Esophagus mucosa (tissue), 1 donor: Measurements from ENCODE around the gene C8G. TPM values are rescaled to one million over a fixed set of nuclear protein-coding genes. Genes with fewer than 3 reads are reported as not detected.

Experiments
- ATAC-seq: fragments of 200-7000 bp; cut with Tn5 transposase; one replicate; pipeline ENCODE4 v1.9.1; 2020
- total RNA-seq: library from RNA; stranded (reverse); gene quantifications from one replicate; pipeline ENCODE4 v1.2.4, GENCODE V29; 2023
- donor health status: DM: yes; HTN: yes; CAD: no.

The C8G gene
- total RNA-seq, 1 donor from 2014 or later, result not detected

- ATAC-seq, result no peak
These were observed 38.7 kb downstream of the C8G start for GRCh38 chr9:136983656-136984314.

- no peak for ATAC-seq
These were observed 39.5 kb downstream of the C8G start for GRCh38 chr9:136984464-136985026.

GRCh38 chr9:136985027-136985602, 40.1 kb downstream of the C8G start:
- ATAC-seq, result no peak

- no peak for ATAC-seq
These were observed 40.8 kb downstream of the C8G start for GRCh38 chr9:136985853-136986252.

- no peak for ATAC-seq
These were observed 43.8 kb downstream of the C8G start for GRCh38 chr9:136988872-136989271.

- no peak for ATAC-seq
These were observed 45.3 kb downstream of the C8G start for GRCh38 chr9:136990242-136990911.

GRCh38 chr9:136991993-136992818, 47.2 kb downstream of the C8G start, which contains the start of gene PAXX:
Gene PAXX, plus strand, starts transcription at chr9:136992422. Its CDS starts 22 bp downstream, at chr9:136992444.
- peak; percentile 77 for ATAC-seq

GRCh38 chr9:136992819-136993369, 47.9 kb downstream of the C8G start:
- no peak for ATAC-seq

GRCh38 chr9:136994180-136994887, 49.3 kb downstream of the C8G start:
- ATAC-seq, result peak; percentile 14

GRCh38 chr9:136994888-136995230, 49.8 kb downstream of the C8G start:
- no peak for ATAC-seq

- ATAC-seq, result no peak
These were observed 50.3 kb downstream of the C8G start for GRCh38 chr9:136995362-136995761.

- ATAC-seq, result no peak
These were observed 50.8 kb downstream of the C8G start for GRCh38 chr9:136995772-136996311.

Other genes with a start within 250 kb of the C8G start
- gene DIPK1B, start 232.7 kb upstream of the C8G start, total RNA-seq, result 0.76 TPM
- 1.3 TPM for gene LCN10, start 202.3 kb upstream of the C8G start, total RNA-seq
- 3.8 TPM for gene LCN6, start 196.7 kb upstream of the C8G start, total RNA-seq
- not detected for gene LCN8, start 187.0 kb upstream of the C8G start, total RNA-seq
- not detected for gene LCN15, start 180.7 kb upstream of the C8G start, total RNA-seq
- 102 TPM for gene TMEM141, start 153.9 kb upstream of the C8G start, total RNA-seq
- gene CCDC183, start 148.9 kb upstream of the C8G start, total RNA-seq, result not detected
- gene RABL6, start 137.3 kb upstream of the C8G start, total RNA-seq, result 52.6 TPM
- 1.1 TPM for gene AJM1, start 102.8 kb upstream of the C8G start, total RNA-seq
- 74.4 TPM for gene PHPT1, start 95.8 kb upstream of the C8G start, total RNA-seq
- gene MAMDC4, start 92.9 kb upstream of the C8G start, total RNA-seq, result 1.3 TPM
- gene EDF1, start 78.9 kb upstream of the C8G start, total RNA-seq, result 296 TPM
- gene TRAF2, start 58.7 kb upstream of the C8G start, total RNA-seq, result 11.1 TPM
- gene FBXW5, start 505 bp upstream of the C8G start, total RNA-seq, result 71.9 TPM
- 0.80 TPM for gene LCN12, start 7.0 kb downstream of the C8G start, total RNA-seq
- gene PTGDS, start 32.3 kb downstream of the C8G start, total RNA-seq, result 18.4 TPM
- 0.20 TPM for gene LCNL1, start 37.8 kb downstream of the C8G start, total RNA-seq
- gene PAXX, start 47.2 kb downstream of the C8G start, total RNA-seq, result 33.1 TPM
- 154 TPM for gene CLIC3, start 51.3 kb downstream of the C8G start, total RNA-seq
- 2.0 TPM for gene ABCA2, start 83.0 kb downstream of the C8G start, total RNA-seq
- 0.12 TPM for gene FUT7, start 86.8 kb downstream of the C8G start, total RNA-seq
- 26.6 TPM for gene NPDC1, start 100.9 kb downstream of the C8G start, total RNA-seq
- gene ENTPD2, start 108.8 kb downstream of the C8G start, total RNA-seq, result 2.9 TPM
- gene SAPCD2, start 125.3 kb downstream of the C8G start, total RNA-seq, result 13.8 TPM
- 4.9 TPM for gene UAP1L1, start 132.3 kb downstream of the C8G start, total RNA-seq
- gene MAN1B1, start 141.7 kb downstream of the C8G start, total RNA-seq, result 46.2 TPM
- 75.3 TPM for gene DPP7, start 169.5 kb downstream of the C8G start, total RNA-seq
- gene GRIN1, start 193.9 kb downstream of the C8G start, total RNA-seq, result 0.12 TPM
- 1.6 TPM for gene LRRC26, start 224.8 kb downstream of the C8G start, total RNA-seq
- not detected for gene TMEM210, start 226.8 kb downstream of the C8G start, total RNA-seq
- gene ANAPC2, start 243.3 kb downstream of the C8G start, total RNA-seq, result 25.0 TPM
- gene SSNA1, start 243.4 kb downstream of the C8G start, total RNA-seq, result 86.8 TPM